NCI-H2081 treated with DMSO at 0.1 percent for 48 hours (cell line): ENCODE results near the gene CCDC92.

Source experiments
- DNase-seq: peaks from one replicate; lab custom pipeline; 2025; lab: John Stamatoyannopoulos, UW

Gene CCDC92

DNA sequence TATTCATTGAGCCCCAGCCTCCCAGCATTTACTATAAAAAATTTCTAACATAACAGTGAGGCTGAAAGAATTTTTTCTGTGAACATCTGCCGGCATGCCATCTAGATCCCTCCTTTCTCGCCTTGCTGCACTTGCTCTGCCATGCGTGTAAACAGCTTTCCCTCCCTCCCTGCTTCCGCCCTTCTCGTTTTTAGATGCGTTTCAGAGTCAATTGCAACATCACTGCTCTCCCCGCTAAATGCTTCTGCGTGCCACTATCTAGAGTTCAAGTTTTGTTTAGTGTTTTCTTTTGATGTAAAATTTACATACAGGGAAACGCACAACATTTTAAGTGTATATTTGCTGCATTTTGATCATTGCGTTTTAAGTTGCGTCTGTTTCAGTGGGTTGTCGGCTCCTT lies 83.6 kb downstream of the CCDC92 start:
- DNase-seq, result no peak

DNA sequence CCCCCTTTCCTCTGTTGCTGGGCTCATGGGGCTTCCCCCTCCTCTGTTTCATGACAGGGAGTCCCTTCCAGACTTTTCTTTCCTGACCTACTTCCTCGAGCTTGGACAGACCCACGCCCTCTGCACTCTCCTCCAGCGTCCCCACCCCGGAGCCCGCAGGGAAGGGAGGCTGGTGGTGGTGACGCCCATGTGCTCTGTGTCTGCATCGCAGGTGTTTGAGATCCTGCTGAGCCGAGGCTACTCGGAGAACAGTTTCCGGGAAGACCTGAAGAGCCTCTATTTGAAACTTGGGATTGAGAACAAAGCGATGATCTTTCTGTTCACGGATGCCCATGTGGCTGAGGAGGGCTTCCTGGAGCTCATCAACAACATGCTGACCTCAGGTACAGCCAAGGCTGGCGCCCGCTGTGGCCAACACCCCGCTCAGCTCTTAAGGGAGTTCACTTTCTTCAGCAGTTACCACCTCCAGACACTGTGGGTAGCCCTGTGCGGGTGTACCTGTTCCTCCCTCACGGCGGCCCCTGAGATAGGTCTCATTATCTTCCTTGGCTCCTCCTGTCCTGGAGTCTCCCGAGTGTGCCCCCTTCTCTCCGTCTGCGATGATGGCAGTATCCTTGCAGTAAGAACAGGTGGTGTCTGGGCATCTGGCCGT lies 85.6 kb downstream of the CCDC92 start:
- no peak for DNase-seq

DNA sequence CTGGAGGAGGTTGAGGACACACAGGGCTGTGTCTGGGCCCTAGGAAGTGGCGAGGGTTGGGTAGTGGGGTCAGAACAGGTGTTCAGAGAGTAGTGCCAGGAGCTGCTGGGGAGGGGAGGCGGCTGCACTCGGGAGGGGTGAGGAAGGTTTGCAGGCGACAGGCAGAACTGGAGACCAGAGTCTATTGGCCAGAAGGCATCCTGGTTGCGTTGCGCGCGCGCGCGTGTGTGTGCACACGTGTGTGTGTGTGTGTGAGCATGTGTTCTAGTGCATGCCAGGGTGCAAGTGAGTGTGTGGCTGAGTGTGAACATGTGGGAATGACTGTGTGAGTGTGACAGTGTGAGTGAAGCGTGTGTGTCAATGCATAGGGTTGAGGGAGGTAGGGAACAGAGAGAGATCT lies 86.4 kb downstream of the CCDC92 start:
- no peak for DNase-seq
